H9 (cell line): ENCODE measurements around the gene LTBP2. TPM values are rescaled to one million over a fixed set of nuclear protein-coding genes. Genes with fewer than 3 reads are reported as not detected.

ENCODE experiments used
- DNase-seq: peaks from one replicate; pipeline ENCODE4 v3.0.0-alpha.2; 2017
- H2AFZ ChIP-seq: one replicate; pipeline ENCODE4 v1.6.1; 2013; ENCODE audit warnings: mild to moderate bottlenecking, low read length, control low read depth, moderate library complexity
- H2AK5ac ChIP-seq: 2 replicates; pipeline ENCODE4 v1.6.1; 2013; ENCODE audit warnings: low read length, control low read depth, mixed read lengths; ENCODE audit not compliant: insufficient read length
- H2BK120ac ChIP-seq: one replicate; pipeline ENCODE4 v1.6.1; 2013; ENCODE audit warnings: low read depth, mild to moderate bottlenecking, low read length, control low read depth, inconsistent platforms; ENCODE audit not compliant: poor library complexity, severe bottlenecking
- H2BK12ac ChIP-seq: 2 replicates; pipeline ENCODE4 v1.6.1; 2013; ENCODE audit warnings: low read length, control low read depth, mixed read lengths, low read depth; ENCODE audit not compliant: insufficient read length
- H2BK15ac ChIP-seq: 2 replicates; pipeline ENCODE4 v1.6.1; 2013; ENCODE audit warnings: low read depth, low read length, control low read depth
- H2BK20ac ChIP-seq: one replicate; pipeline ENCODE4 v1.6.1; 2013; ENCODE audit warnings: low read depth, mild to moderate bottlenecking, low read length, control low read depth, inconsistent platforms; ENCODE audit not compliant: poor library complexity, severe bottlenecking
- H2BK5ac ChIP-seq: 2 replicates; pipeline ENCODE4 v1.6.1; 2013; ENCODE audit warnings: low read length, control low read depth, mixed read lengths; ENCODE audit not compliant: insufficient read length
- H3K14ac ChIP-seq: 2 replicates; pipeline ENCODE4 v1.6.1; 2013; ENCODE audit warnings: low read length, control low read depth; ENCODE audit not compliant: insufficient read depth
- H3K18ac ChIP-seq: 2 replicates; pipeline ENCODE4 v1.6.1; 2013; ENCODE audit warnings: low read depth, mild to moderate bottlenecking, mixed read lengths, low read length, control low read depth; ENCODE audit not compliant: insufficient read length
- H3K23ac ChIP-seq: 2 replicates; pipeline ENCODE4 v1.6.1; 2013; ENCODE audit warnings: low read length, control low read depth, mixed read lengths, low read depth; ENCODE audit not compliant: insufficient read length
- H3K23me2 ChIP-seq: 2 replicates; pipeline ENCODE4 v1.6.1; 2013; ENCODE audit warnings: low read depth, mild to moderate bottlenecking, mixed read lengths, low read length, control low read depth; ENCODE audit not compliant: insufficient read length, poor library complexity, severe bottlenecking
- H3K27ac ChIP-seq: 2 replicates; pipeline ENCODE4 v1.5.1; 2013; ENCODE audit warnings: low read length, control low read depth, mixed read lengths, low read depth; ENCODE audit not compliant: insufficient read length
- H3K27me3 ChIP-seq: 2 replicates; pipeline ENCODE4 v1.6.1; 2013; ENCODE audit warnings: low read length, control low read depth, inconsistent platforms; ENCODE audit not compliant: insufficient read depth
- H3K4ac ChIP-seq: 2 replicates; pipeline ENCODE4 v1.6.1; 2013; ENCODE audit warnings: low read depth, mild to moderate bottlenecking, control low read depth, inconsistent platforms, low read length, moderate library complexity
- H3K4me1 ChIP-seq: 2 replicates; pipeline ENCODE4 v1.6.1; 2013; ENCODE audit warnings: low read length, control low read depth, inconsistent platforms; ENCODE audit not compliant: insufficient read depth
- H3K4me2 ChIP-seq: 2 replicates; pipeline ENCODE4 v1.6.1; 2013; ENCODE audit warnings: low read length, control low read depth, mixed read lengths; ENCODE audit not compliant: insufficient read length, insufficient read depth
- H3K56ac ChIP-seq: 2 replicates; pipeline ENCODE4 v1.6.1; 2013; ENCODE audit warnings: low read depth, mild to moderate bottlenecking, mixed read lengths, low read length, control low read depth; ENCODE audit not compliant: insufficient read length
- H3K79me1 ChIP-seq: 2 replicates; pipeline ENCODE4 v1.6.1; 2013; ENCODE audit warnings: low read depth, mild to moderate bottlenecking, moderate library complexity, low read length, control low read depth, inconsistent platforms; ENCODE audit not compliant: insufficient read depth, poor library complexity, severe bottlenecking
- H3K79me2 ChIP-seq: 2 replicates; pipeline ENCODE4 v1.6.1; 2013; ENCODE audit warnings: low read length, control low read depth, inconsistent platforms; ENCODE audit not compliant: insufficient read depth
- H3K9ac ChIP-seq: 2 replicates; pipeline ENCODE4 v1.6.1; 2013; ENCODE audit warnings: low read length, control low read depth, mixed read lengths; ENCODE audit not compliant: insufficient read length; ENCODE audit errors: extremely low read depth
- H3K9me3 ChIP-seq: one replicate; pipeline ENCODE4 v1.6.1; 2013; ENCODE audit warnings: low read depth, low read length, inconsistent platforms; ENCODE audit not compliant: control insufficient read depth
- H3T11ph ChIP-seq: one replicate; pipeline ENCODE4 v1.6.1; 2013; ENCODE audit warnings: mild to moderate bottlenecking, low read length, control low read depth, inconsistent platforms
- H4K20me1 ChIP-seq: one replicate; pipeline ENCODE4 v1.6.1; 2013; ENCODE audit not compliant: control insufficient read depth, insufficient read length, insufficient read depth
- H4K5ac ChIP-seq: 2 replicates; pipeline ENCODE4 v1.6.1; 2013; ENCODE audit warnings: low read depth, mild to moderate bottlenecking, mixed read lengths, low read length, control low read depth; ENCODE audit not compliant: insufficient read length
- H4K8ac ChIP-seq: replicated peaks from 2 replicates; pipeline ENCODE4 v1.6.1; 2013; ENCODE audit warnings: low read length, control low read depth, mixed read lengths, low read depth; ENCODE audit not compliant: insufficient read length
- H4K91ac ChIP-seq: 2 replicates; pipeline ENCODE4 v1.6.1; 2013; ENCODE audit warnings: low read depth, mild to moderate bottlenecking, moderate library complexity, mixed read lengths, low read length, control low read depth; ENCODE audit not compliant: insufficient read length
- H3K27ac Mint-ChIP-seq, 3 experiments: 2 replicates in 2 of 3; 3 replicates in 1 of 3; pipeline ENCODE4 v1.8.0; 2020 to 2021; ENCODE audit warnings: mixed read lengths in 3 of 3, mild to moderate bottlenecking in 1 of 3, moderate library complexity in 1 of 3
- H3K27me3 Mint-ChIP-seq: 2 replicates; pipeline ENCODE4 v1.8.0; 2021; ENCODE audit warnings: low read depth, mild to moderate bottlenecking, moderate library complexity, mixed read lengths
- H3K36me3 Mint-ChIP-seq, 3 experiments: 2 replicates in 2 of 3; 3 replicates in 1 of 3; pipeline ENCODE4 v1.8.0; 2020 to 2021; ENCODE audit warnings: low read depth in 3 of 3, mixed read lengths in 3 of 3; ENCODE audit not compliant: insufficient read depth in 1 of 3
- H3K4me1 Mint-ChIP-seq, 2 experiments: 2 replicates each; pipeline ENCODE4 v1.8.0; 2020; ENCODE audit warnings: mixed read lengths in 2 of 2
- H3K4me3 Mint-ChIP-seq, 2 experiments: 2 replicates in 1 of 2; 3 replicates in 1 of 2; pipeline ENCODE4 v1.8.0; 2020 to 2021; ENCODE audit warnings: mild to moderate bottlenecking in 2 of 2, mixed read lengths in 2 of 2, moderate library complexity in 1 of 2
- H3K9me3 Mint-ChIP-seq, 2 experiments: 2 replicates in 1 of 2; 3 replicates in 1 of 2; pipeline ENCODE4 v1.8.0; 2020; ENCODE audit warnings: mild to moderate bottlenecking in 2 of 2, mixed read lengths in 2 of 2, moderate library complexity in 1 of 2
- CTCF ChIP-seq: fragments of 200-600 bp; sonication (generic); conservative IDR thresholded peaks from 3 replicates; pipeline ENCODE4 v1.8.0; 2021; ENCODE audit warnings: antibody characterized with exemption, mild to moderate bottlenecking
- WGBS: extraction: QIAGEN DNeasy Blood & Tissue Kit; methylation state at CpG from one replicate; pipeline ENCODE4 v1.1.7; 2013; ENCODE audit warnings: missing lambda C conversion rate, low lambda C conversion rate, mixed read lengths; ENCODE audit not compliant: insufficient read length; ENCODE audit errors: extremely low coverage; 5-methylcytosine and 5-hydroxymethylcytosine counted together
- total RNA-seq: library from RNA; stranded (reverse); gene quantifications from 2 replicates; pipeline ENCODE4 v1.2.1, GENCODE V29; 2021

Gene LTBP2
- total RNA-seq, 1 experiment from 2014 or later, result 0.77 TPM

GRCh38 chr14:74554742-74555362, 57.2 kb downstream of the LTBP2 start:
- no peak overlapping the region for H3T11ph ChIP-seq
- no peaks in the 10 kb centered on the region for H3K9me3 ChIP-seq
- H2BK12ac ChIP-seq, result no peak overlapping the region
- TF ChIP-seq CTCF, result no peak
- no peaks in the 10 kb centered on the region for H3K79me2 ChIP-seq
- no peak overlapping the region for H4K91ac ChIP-seq
- Mint-ChIP-seq H3K4me3 (no peak overlapping the region), H3K4me1 (peaks cover 8 to 21% of the 10 kb centered on the region in 2 experiments), H3K9me3 (no peaks in the 10 kb centered on the region), H3K27ac (peak overlapping the region in 1 of 3 experiments; percentile 13; a peak in 2 of 7 replicates), H3K27me3 (peaks cover 1% of the 10 kb centered on the region; the same call in 1 of the 2 replicates), H3K36me3 (no peaks in the 10 kb centered on the region)
- no peak overlapping the region for H3K23ac ChIP-seq
- H2AK5ac ChIP-seq, result no peak overlapping the region
- no peaks in the 10 kb centered on the region for H3K27me3 ChIP-seq
- no CpG with 5 or more reads among the region's 8 CpGs for WGBS
- H3K14ac ChIP-seq, result no peak overlapping the region
- no peak overlapping the region for H3K4ac ChIP-seq
- no peaks in the 10 kb centered on the region for H4K20me1 ChIP-seq
- no peak overlapping the region for H2BK5ac ChIP-seq
- H2AFZ ChIP-seq, result no peak overlapping the region
- H3K4me1 ChIP-seq, result no peaks in the 10 kb centered on the region; the same call in 1 of the 2 replicates
- H4K5ac ChIP-seq, result no peak overlapping the region
- no peak overlapping the region for H3K4me2 ChIP-seq
- H3K79me1 ChIP-seq, result no peaks in the 10 kb centered on the region
- H2BK120ac ChIP-seq, result no peak overlapping the region
- no peak overlapping the region for H4K8ac ChIP-seq
- H3K9ac ChIP-seq, result no peak overlapping the region
- no peaks in the 10 kb centered on the region for H3K23me2 ChIP-seq
- H3K18ac ChIP-seq, result no peak overlapping the region
- H2BK15ac ChIP-seq, result no peak overlapping the region
- no peak overlapping the region for H3K56ac ChIP-seq
- DNase-seq, result no peak
- no peak overlapping the region for H3K27ac ChIP-seq
- H2BK20ac ChIP-seq, result no peak overlapping the region
